ENCODE data around the gene ZEB1.
"Not testable (repeated sequence)": the region's sequence is repeated elsewhere in the genome, so short reads cannot be mapped to it uniquely, and the experiment has no call there.

ZEB1 gene

DNA sequence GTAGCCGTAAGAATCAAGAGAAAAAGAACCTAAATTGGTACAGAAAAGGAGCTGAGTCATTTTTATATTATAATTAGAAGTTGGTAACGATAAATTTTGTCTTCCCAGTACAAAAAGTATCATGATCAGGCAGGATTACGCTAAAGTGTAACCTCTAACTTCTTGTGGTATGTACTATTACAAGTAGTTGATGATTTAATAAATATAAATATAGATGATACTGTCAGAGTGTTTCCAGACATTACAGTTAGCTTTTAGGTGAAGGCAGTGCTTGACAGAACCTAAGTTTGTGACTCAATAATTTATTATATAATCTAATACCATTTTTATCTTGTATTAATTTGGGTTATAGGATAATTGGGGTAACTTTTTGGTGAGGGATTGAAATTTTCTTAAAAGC lies 53.4 kb downstream of the ZEB1 start:
- no peak for DNase-seq

DNA sequence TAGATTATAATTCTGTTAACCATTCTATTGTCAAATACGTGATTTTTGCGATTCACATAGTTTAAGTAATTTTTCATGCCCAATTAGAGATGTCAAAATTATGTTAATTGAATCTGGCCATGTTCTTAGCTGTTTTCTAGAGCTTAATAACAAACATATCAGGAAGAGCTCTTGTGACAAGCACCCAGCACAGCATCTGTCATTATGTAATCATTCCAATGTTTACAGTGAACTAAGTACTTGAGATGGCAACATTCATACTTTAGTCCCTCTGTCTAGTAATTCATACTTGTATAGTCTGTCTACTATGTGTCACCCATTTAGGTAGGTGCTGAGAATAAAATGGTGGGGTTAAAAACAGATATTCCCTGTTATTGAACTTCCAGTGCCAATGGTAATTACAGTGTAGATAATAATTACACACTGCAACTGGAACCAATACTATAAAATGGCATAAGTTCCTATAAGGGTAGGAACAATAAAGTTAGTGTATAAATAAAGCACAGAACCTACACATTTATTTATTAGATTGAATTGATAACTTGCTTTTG lies 55.2 kb downstream of the ZEB1 start:
- DNase-seq = no peak

GRCh38 chr10:31381171-31381570 lies 62.2 kb downstream of the ZEB1 start:
- DNase-seq = no peak

DNA sequence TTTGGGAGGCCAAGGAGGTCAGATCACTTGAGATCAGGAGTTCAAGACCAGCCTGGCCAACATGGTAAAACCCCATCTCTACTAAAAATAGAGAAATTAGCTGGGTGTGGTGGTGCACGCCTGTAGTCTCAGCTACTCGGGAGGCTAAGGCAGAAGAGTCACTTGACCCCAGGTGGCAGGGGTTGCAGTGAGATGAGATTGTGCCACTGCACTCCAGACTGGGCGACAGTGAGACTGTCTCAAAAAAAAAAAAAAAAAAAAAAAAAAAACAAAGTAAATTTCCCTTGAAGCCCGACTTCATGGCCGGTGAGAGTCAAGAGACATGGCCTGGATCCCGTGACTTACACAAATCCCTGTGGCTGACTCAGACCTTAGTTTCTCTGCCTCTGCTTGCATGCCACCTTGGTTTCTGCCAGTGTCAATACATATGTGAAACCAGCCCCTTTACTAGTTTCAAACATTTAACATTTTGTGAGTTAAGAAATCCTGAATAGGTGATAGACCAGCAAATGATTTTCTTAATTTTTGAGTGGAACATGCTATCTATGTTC lies 62.8 kb downstream of the ZEB1 start:
- DNase-seq = no peak

DNA sequence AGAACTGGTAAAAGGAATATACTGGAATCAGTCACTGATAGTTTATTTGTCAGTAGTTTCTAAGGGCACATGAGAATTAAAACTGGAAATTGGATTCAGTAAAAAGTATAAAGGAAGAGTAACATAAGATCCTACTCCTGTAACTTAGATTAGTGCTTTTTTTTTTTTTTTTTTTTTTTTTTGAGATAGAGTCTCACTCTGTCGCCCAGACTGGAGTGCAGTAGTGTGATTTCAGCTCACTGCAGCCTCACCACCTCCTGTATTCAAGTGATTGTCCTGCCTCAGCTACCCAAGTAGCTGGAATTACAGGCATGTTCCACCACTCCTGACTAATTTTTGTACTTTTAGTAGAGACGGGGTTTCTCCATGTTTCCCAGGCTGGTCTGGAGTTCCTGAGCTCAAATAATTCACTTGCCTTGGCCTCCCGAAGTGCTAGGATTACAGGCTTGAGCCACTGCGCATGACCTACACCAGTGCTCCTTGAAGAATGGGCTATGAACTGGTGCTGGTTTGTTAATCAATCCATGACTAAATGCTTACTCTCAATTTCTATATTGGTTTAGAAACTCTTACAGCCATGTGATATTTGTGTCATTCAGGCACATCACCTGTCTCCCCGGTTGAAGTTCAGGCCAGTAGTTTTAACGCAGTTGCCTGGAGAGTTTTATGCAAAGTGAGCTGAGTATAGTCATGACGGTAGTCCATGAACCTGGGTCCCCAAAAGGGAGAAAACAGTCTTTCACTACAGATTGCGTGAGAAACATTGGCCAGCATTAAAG lies 65.0 kb downstream of the ZEB1 start:
- DNase-seq = no peak

- no peak for DNase-seq
These were observed 65.6 kb downstream of the ZEB1 start for GRCh38 chr10:31384589-31384949.

DNA sequence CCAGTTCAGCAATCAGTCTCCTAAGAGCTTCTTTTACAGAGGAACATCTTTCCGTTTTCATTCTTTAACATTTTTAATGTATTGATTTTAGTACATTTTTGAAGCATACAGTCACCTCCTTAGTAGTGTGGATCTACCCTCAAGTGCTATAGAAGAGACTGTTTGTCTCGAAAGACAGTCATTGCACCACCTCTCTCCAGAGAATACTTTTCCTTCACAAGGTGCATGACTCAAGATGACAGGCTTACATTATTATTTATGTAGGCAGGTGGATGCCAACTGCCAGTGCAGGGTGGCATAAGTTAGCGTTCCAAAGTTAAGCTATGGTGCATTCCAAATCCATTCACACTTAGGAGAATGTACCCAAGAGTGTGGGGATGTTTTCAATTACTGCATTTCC lies 71.8 kb downstream of the ZEB1 start:
- no peak for DNase-seq

- no peak for DNase-seq
These were observed 74.8 kb downstream of the ZEB1 start for GRCh38 chr10:31393844-31394243.

DNA sequence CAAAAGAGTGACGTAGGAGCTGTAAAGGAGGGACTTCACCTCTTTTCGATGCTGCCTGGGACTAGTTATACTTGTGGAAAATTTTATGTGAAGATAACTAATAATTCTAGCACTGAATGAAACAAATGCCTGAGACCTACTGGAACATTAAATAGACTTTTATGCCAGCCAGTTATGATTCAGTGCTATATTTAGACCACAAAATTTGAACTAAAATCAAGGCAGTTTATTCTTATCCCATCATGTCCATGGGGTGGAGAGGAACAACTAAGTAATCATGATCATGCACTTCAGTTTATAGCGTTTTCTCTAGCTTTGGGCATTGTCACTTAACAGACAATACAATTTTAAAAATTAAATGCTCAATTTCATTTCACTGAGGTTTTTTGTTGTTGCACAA lies 76.7 kb downstream of the ZEB1 start:
- DNase-seq = no peak

DNA sequence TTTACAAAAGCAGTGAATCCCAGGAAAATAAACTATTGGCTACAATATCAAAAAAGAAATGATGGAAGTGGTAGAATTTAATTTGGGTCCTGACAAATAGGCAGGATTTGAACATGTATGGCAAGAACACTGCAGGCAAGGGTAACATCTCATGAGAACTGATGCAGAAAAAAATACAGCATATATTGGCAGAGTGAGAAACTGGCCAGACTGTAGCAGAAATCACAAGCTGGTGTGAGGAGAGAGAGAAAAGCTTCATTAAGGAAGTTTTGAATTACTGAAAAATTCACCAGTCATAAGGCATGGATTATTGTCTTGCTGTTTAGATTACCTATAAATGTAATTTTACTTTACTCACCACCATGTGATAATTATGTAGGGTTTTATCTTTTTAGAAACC lies 77.4 kb downstream of the ZEB1 start:
- no peak for DNase-seq

GRCh38 chr10:31397852-31398251 lies 78.8 kb downstream of the ZEB1 start:
- no peak for DNase-seq

- no peak for DNase-seq
These were observed 80.2 kb downstream of the ZEB1 start for GRCh38 chr10:31399171-31399570.

DNA sequence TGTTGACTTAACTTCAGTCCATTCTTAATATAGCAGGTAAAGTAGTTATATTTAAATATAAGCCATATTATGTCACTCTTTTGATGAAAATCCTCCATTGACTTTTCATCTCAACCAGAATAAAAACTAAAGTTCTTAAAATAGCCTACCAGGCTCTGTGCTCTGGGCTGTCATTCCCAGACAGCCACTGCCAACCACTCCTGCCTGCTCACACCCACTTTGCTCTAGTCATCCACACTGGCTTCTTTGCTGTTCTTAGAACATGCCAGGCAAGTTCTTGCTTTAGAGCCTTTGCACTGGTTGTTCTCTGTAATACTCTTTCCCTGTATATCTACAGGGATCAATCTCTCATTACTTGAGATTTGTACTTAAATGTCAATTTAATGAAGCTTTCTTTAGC lies 80.6 kb downstream of the ZEB1 start:
- no peak for DNase-seq

- no peak for DNase-seq
These were observed 82.3 kb downstream of the ZEB1 start for GRCh38 chr10:31401287-31401686.

DNA sequence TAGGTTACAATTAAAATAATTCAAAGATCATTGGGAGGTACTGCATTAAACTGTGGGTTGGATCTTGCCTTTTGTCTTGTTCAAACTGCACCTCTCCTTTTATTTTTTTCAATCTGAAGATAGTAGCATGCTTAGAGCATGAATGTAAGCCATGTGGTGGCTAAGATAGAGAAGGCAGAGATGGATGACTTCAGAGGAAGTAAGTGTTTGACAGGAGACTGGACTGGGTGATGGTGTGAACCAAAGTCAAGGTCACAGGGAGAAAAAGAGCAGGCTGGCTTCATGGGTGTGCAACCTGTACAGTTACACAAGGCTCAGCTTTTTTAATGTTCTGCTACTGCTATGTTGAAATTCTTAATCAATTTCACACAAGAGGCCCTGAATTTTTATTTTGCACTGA lies 85.6 kb downstream of the ZEB1 start:
- no peak for DNase-seq

- DNase-seq = not testable (repeated sequence)
These were observed 86.8 kb downstream of the ZEB1 start for GRCh38 chr10:31405829-31406228.

GRCh38 chr10:31412397-31412796 lies 93.4 kb downstream of the ZEB1 start:
- DNase-seq = not testable (repeated sequence)

- no peak for DNase-seq
These were observed 94.3 kb downstream of the ZEB1 start for GRCh38 chr10:31413325-31413724.

DNA sequence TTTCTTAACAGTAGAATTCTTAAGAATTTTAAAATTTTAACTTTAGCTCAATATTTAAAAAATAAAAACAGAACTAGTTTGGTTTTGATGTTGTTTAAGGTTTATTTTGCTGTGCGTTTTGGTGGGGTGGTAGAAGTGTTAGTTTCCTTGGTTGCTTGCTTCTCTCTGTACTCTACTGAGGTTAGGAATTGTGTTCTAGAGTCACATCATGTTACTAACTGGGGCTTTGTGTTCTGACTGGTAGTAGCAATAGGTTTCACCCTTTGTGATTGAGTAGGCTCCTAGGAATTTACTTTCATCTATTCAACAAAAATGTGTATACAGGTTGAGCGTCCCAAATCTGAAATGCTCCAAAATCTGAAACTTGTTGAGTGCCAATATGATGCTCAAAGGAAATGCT lies 99.5 kb downstream of the ZEB1 start:
- DNase-seq = no peak

GRCh38 chr10:31419394-31420063 lies 100.5 kb downstream of the ZEB1 start:
- no peak for DNase-seq

DNA sequence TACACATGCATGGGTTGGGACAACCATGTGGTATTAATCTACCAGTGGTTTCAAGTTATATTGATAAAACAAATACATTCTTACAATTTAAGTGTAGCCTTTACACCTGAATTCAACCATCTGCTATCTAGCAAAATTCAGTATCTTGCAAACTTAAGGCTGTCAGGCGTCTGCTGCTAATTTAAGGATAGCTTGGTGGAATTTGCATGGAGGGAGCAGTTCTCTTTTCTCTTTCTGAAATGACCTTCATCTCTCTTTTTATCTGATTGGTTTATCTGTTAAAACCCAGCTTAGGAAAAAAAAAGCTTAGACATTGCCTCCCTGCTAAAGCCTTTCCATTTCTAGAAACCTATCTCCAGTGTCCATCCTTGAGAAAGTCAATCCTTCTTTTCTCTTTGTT lies 102.3 kb downstream of the ZEB1 start:
- DNase-seq = no peak

GRCh38 chr10:31422634-31423033 lies 103.6 kb downstream of the ZEB1 start:
- DNase-seq = no peak

GRCh38 chr10:31424473-31424872 lies 105.5 kb downstream of the ZEB1 start:
- no peak for DNase-seq

- DNase-seq = no peak
These were observed 107.4 kb downstream of the ZEB1 start for GRCh38 chr10:31426401-31426800.
